Measurements from ENCODE around the gene HIVEP1.

- TF ChIP-seq EP300 (IDR thresholded peaks at IDR 0.05) (no peak), CTCF (IDR thresholded peaks at IDR 0.05) (no peak), POLR2A (IDR thresholded peaks at IDR 0.05) (no peak), POLR2AphosphoS5 (IDR thresholded peaks at IDR 0.05) (no peak)
Measured at GRCh38 chr6:12148841-12149240, 136.7 kb downstream of the HIVEP1 start.
